CD4-positive, alpha-beta T cell treated with Interleukin-17A for 1 hour (primary cell): ENCODE measurements around the gene LILRA6.
"Not testable (repeated sequence)": the region's sequence is repeated elsewhere in the genome, so short reads cannot be mapped to it uniquely, and the experiment has no call there.

Source experiments
- DNase-seq: peaks from one replicate; pipeline ENCODE4 v3.0.0-alpha.2; 2020

Gene LILRA6

GRCh38 chr19:54206030-54206830 is 36.4 kb downstream of the LILRA6 start:
- DNase-seq, result no peak

- DNase-seq, result no peak
Measured at GRCh38 chr19:54204767-54205468, 37.7 kb downstream of the LILRA6 start.

DNA sequence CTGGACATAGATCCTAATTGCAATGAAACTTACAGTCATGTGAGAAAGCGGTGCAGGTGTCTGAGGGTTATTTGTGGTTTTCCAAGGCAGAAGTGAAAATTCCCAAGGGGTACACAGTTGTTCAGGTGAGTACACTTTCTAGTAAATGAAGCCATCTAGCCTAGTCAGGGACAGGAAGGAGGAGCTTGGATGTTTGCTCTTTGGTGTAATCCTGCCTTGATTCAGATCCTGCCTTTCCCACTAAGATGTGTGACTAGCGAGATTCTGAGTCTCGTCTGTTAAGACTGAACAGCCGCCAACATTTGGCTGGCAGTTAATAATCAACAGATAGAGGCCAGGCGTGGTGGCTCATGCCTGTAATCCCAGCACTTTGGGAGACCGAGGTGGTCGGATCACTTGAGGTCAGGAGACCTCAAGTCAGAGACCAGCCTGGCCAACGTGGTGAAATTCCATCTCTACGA is 39.4 kb downstream of the LILRA6 start:
- no peak for DNase-seq

DNA sequence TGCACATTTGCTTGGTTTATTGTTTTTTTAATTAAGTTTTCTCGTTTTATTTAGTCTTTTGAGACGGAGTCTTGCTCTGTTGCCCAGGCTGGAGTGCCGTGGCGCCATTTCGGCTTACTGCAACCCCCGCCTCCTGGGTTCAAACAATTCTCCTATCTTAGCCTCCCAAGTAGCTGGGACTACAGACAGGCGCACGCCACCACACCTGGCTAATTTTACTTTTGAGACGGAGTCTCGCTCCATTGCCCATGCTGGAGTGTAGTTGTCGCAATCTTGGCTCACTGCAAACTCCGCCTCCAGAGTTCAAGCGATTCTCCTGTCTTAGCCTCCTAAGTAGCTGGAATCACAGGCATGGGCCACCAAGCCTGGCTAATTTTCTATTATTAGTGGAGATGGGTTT is 40.6 kb downstream of the LILRA6 start:
- no peak for DNase-seq

- DNase-seq, result no peak
Measured at GRCh38 chr19:54201172-54201701, 41.4 kb downstream of the LILRA6 start.

GRCh38 chr19:54199401-54199800 is 43.2 kb downstream of the LILRA6 start:
- DNase-seq, result no peak

GRCh38 chr19:54197121-54197520 is 45.5 kb downstream of the LILRA6 start:
- DNase-seq, result no peak

- DNase-seq, result no peak
Measured at GRCh38 chr19:54196536-54196935, 46.1 kb downstream of the LILRA6 start.

GRCh38 chr19:54194463-54194862 is 48.1 kb downstream of the LILRA6 start:
- not testable (repeated sequence) for DNase-seq

DNA sequence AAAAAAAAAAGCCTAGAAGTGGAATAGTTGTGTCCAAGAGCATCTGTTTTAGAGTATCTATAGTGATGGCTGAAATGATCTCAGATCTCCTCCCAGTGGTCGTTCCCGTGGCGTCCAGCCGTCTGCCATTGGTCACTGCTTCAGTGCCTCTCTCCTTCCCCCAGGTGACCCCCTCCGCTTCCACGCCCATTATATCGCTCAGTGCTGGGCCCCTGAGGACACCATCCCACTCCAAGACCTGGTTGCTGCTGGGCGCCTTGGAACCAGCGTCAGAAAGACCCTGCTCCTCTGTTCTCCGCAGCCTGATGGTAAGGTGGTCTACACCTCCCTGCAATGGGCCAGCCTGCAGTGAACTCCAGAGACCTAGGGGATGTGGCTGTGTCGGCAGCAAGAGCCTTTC is 49.6 kb downstream of the LILRA6 start:
- DNase-seq, result no peak

GRCh38 chr19:54191811-54192453 is 50.7 kb downstream of the LILRA6 start:
- no peak for DNase-seq

DNA sequence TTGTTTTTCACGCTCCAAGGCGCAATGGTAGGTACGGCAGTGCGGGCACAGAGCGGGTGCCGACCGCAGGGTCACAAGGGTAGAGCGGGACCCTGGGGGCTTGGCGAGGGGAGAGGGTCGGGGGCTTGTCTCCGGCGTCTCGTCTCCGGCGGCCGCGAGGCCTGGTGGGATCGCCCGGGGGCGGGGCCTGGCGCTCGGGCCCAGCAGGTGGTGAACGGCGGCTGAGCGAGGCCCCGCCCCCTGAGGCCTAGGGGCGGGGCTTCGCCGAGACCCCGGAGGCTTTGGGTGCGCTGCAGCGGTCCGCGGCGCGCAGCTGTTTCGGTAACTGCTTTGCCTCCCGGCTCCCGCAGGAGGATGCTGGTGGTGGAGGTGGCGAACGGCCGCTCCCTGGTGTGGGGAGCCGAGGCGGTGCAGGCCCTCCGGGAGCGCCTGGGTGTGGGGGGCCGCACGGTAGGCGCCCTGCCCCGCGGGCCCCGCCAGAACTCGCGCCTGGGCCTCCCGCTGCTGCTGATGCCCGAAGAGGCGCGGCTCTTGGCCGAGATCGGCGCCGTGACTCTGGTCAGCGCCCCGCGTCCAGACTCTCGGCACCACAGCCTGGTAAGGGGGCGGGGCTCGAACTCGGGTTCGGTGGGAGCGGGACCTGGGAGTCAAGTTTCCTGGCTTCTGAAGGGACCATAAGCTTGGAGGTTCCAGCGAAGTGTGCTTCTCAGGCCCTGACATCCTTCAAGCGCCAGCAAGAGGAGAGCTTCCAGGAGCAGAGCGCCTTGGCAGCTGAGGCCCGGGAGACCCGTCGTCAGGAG is 51.4 kb downstream of the LILRA6 start, which contains the start of gene TSEN34:
TSEN34 (plus strand) TSS at position 298 of the 800 bp plus-strand sequence; CDS start at position 355, 57 bp downstream.
- peak; percentile 90 for DNase-seq

GRCh38 chr19:54190503-54191010 is 52.0 kb downstream of the LILRA6 start:
- DNase-seq, result peak; percentile 100

DNA sequence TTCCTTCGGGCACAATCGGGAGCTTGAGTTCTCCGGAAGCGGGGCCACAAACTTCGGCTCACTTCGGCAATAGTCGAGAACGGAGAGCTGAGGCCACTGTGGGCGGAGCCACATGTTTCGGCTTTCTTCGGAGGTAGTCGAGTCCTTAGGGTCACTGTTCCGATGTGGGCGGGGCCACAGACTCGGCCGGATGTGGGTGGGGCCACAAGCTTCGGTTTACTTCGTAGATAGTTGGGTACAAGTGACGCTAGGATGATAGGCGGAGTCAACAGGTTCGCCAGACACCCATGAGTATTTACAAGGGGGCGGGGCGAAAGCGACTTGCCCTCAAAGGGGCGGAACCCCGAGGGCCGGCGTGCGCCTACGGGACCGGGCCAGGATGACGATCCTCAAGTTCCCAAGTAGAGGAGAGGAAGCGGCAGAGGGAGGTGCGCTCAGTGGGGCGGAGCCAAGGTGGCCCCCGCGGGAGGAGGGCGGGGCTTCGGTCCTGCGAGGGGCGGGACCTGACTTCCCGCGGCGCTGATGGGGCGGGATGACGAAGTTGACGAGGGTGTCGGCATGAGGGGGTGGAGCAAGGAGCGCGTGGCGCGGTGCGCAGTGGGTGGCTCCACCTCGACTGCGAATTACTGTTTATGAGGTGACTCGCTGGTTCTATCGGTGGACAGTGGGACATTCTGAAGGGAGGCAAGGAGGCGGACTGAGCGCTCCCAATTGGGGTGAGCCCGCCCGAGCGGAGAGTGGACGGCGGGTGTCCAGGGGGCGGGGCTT is 52.7 kb downstream of the LILRA6 start:
- peak; percentile 100 for DNase-seq

DNA sequence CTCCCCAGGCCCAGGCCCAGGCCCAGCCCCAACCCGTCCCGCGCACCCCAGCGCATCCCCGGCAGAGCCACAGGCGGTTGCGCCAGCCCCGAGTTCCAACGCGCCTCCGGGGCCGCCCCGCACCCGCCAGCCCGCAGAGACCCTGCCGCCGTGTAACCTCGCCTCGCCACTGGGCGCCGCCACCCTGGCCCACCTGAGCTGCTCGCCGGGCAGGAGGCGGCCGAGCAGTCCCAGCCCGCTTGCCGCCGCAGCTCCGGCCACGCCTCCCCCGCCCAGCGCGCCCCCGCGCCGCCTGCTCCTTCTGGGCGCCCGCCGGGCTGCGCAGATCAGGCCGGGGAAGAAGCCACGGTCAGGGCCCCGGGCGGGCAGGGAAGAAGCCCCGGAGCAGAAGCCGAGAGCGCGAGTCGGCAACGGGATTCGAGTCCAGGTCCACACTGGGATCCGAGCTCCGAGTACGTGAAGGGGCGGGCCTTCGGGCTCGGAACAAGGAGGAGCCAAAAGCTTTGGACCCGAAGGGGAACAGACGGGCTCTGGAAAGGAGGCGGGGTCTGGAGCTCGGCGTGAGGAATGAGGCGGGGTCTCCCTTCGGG is 53.4 kb downstream of the LILRA6 start, which contains the start of gene MBOAT7:
MBOAT7 (minus strand) TSS at position 436 of the 590 bp plus-strand sequence. CDS start 1,072 bp downstream, outside the sequence.
- DNase-seq, result no peak

GRCh38 chr19:54188215-54188871 is 54.2 kb downstream of the LILRA6 start:
- DNase-seq, result peak; percentile 70

GRCh38 chr19:54186934-54187381 is 55.6 kb downstream of the LILRA6 start:
- DNase-seq, result no peak
